GM12878 (cell line): ENCODE data around the gene VASH1. TPM values are rescaled to one million over a fixed set of nuclear protein-coding genes. Genes with fewer than 3 reads are reported as not detected.

Source experiments
- ATAC-seq: fragments of 200-7000 bp; cut with Tn5 transposase; 3 replicates; pipeline ENCODE4 v1.9.1; 2020; ENCODE audit warnings: mild to moderate bottlenecking, moderate library complexity
- BruUV-seq: library from RNA; stranded (reverse); fragments of 400-500 nt; replicated peaks from 2 replicates; lab custom pipeline; 2021; lab: Mats Ljungman, UMichigan
- CTCF ChIA-PET: fragments of 300-600 bp; sonication (Branson Sonifier 250); formaldehyde crosslinking; extraction: SDS; loops from one replicate; lab custom pipeline; 2021; ENCODE audit warnings: inconsistent platforms; lab: Yijun Ruan, JAX
- POLR2A ChIA-PET: fragments of 350-600 bp; formaldehyde crosslinking; extraction: SDS; loops from one replicate; lab custom pipeline; 2021; ENCODE audit warnings: inconsistent platforms; lab: Charles Lee
- RAD21 ChIA-PET: fragments of 300-600 bp; sonication (Branson Sonifier 250); formaldehyde crosslinking; loops from one replicate; lab custom pipeline; 2023; ENCODE audit warnings: antibody characterized with exemption; ENCODE audit not compliant: unreplicated experiment; lab: Charles Lee
- SMC1A ChIA-PET: fragments of 300-600 bp; sonication (Branson Sonifier 250); formaldehyde crosslinking; loops from one replicate; lab custom pipeline; 2023; ENCODE audit not compliant: unreplicated experiment, uncharacterized antibody; lab: Charles Lee
- DNase-seq: peaks from one replicate; pipeline ENCODE4 v3.0.0-alpha.2; 2011; ENCODE audit warnings: low read depth, low spot score
- FAIRE-seq: peaks from 3 replicates; lab custom pipeline; 2011; peaks lifted over from hg19 to GRCh38; lab: Jason Lieb, UNC
- H2AFZ ChIP-seq: 2 replicates; pipeline ENCODE4 v1.6.0; 2011; ENCODE audit warnings: low read depth, low read length, control low read depth; ENCODE audit not compliant: control insufficient read depth
- H3K27ac ChIP-seq: 2 replicates; pipeline ENCODE4 v1.5.1; 2011; ENCODE audit warnings: control low read depth; ENCODE audit not compliant: control insufficient read depth, insufficient read depth
- H3K27me3 ChIP-seq, 2 experiments: replicated peaks in 1 of 2; 2 replicates each; pipeline versions ENCODE4 v1.6.0 to v1.6.1; 2011; ENCODE audit warnings: low read length in 1 of 2; ENCODE audit not compliant: control insufficient read depth in 2 of 2, insufficient read depth in 2 of 2
- H3K36me3 ChIP-seq, 2 experiments: 2 replicates each; pipeline ENCODE4 v1.5.1; 2011; ENCODE audit warnings: low read length in 1 of 2; ENCODE audit not compliant: control insufficient read depth in 2 of 2, insufficient read depth in 2 of 2
- H3K4me1 ChIP-seq: 2 replicates; pipeline ENCODE4 v1.6.1; 2011; ENCODE audit warnings: mild to moderate bottlenecking, low read length, moderate library complexity, mixed read lengths; ENCODE audit not compliant: control insufficient read depth, insufficient read depth
- H3K4me2 ChIP-seq: 2 replicates; pipeline ENCODE4 v1.6.0; 2011; ENCODE audit warnings: control low read depth; ENCODE audit not compliant: control insufficient read depth, insufficient read depth
- H3K4me3 ChIP-seq: fragments of 200-600 bp; sonication (generic); 2 replicates; pipeline ENCODE4 v1.5.1; 2016
- H3K79me2 ChIP-seq: 2 replicates; pipeline ENCODE4 v1.6.0; 2011; ENCODE audit warnings: low read length; ENCODE audit not compliant: control insufficient read depth, insufficient read depth
- H3K9ac ChIP-seq: 2 replicates; pipeline ENCODE4 v1.8.0; 2011; ENCODE audit warnings: low read length, control low read depth, mixed read lengths; ENCODE audit not compliant: control insufficient read depth, insufficient read depth
- H3K9me3 ChIP-seq: replicated peaks from 3 replicates; pipeline ENCODE4 v1.5.1; 2011; ENCODE audit warnings: mild to moderate bottlenecking, low read length; ENCODE audit not compliant: control insufficient read depth, insufficient read depth
- H4K20me1 ChIP-seq: 2 replicates; pipeline ENCODE4 v1.6.0; 2011; ENCODE audit not compliant: control insufficient read depth, insufficient read depth
- CTCF ChIP-seq, 3 experiments: IDR thresholded peaks in 2 of 3; conservative IDR thresholded peaks in 1 of 3; 2 replicates each; pipeline ENCODE4 v1.5.1; 2011; ENCODE audit warnings: low read depth in 3 of 3, low read length in 3 of 3, mild to moderate bottlenecking in 3 of 3, control low read depth in 2 of 3, moderate library complexity in 2 of 3, inconsistent platforms in 1 of 3, mixed read lengths in 1 of 3; ENCODE audit not compliant: control insufficient read depth in 2 of 3, insufficient read depth in 1 of 3; ENCODE audit errors: extremely low read depth in 1 of 3
- EED ChIP-seq: sonication (generic); IDR thresholded peaks from 2 replicates; pipeline ENCODE4 v1.6.1; 2016; ENCODE audit warnings: antibody characterized with exemption, low read depth
- POLR2A ChIP-seq: IDR thresholded peaks from 2 replicates; pipeline ENCODE4 v1.6.1; 2011; ENCODE audit warnings: low read depth, mild to moderate bottlenecking, low read length
- WGBS: methylation state at CpG from one replicate; pipeline ENCODE4 v1.1.6; 2016; ENCODE audit warnings: low lambda C conversion rate; ENCODE audit not compliant: insufficient replicate concordance, insufficient coverage; ENCODE audit errors: missing lambda C conversion rate; 5-methylcytosine and 5-hydroxymethylcytosine counted together
- in situ Hi-C: fragments of 300-500 bp; cut with MboI; formaldehyde crosslinking; loops from 9 replicates; pipeline ENCODE4 v1.14.3; 2018; ENCODE audit warnings: mixed read lengths
- intact Hi-C: fragments of 100-400 bp; cut with micrococcal nuclease; formaldehyde crosslinking; loops from one replicate; pipeline ENCODE4 v1.14.2; 2022; ENCODE audit not compliant: unreplicated experiment
- polyA plus RNA-seq, 11 experiments: library from polyadenylated mRNA; depleted of rRNA in 4 of 11; unstranded in 6 of 11; stranded (reverse) in 5 of 11; fragments of >200 nt; fragmentation: Nextera tagmentation in 4 of 11; fragmentation: Illumina TruSeq in 1 of 11; extraction: Ambion mirVana in 4 of 11; extraction: Trizol in 1 of 11; gene quantifications; 1 replicate in 1 of 11; 2 replicates in 10 of 11; pipeline versions ENCODE4 v1.2.1 to v1.2.3, GENCODE V29; 2011 to 2016; ENCODE audit warnings: inconsistent platforms in 2 of 11, missing spikeins in 2 of 11, low read depth in 1 of 11
- total RNA-seq, 4 experiments: library from RNA; depleted of rRNA in 3 of 4; stranded (reverse); fragments of >200 nt in 3 of 4; fragmentation: Illumina TruSeq in 1 of 4; extraction: Trizol in 1 of 4; gene quantifications; 2 replicates each; pipeline versions ENCODE4 v1.2.1 to v1.2.3, GENCODE V29; 2013 to 2021

The VASH1 gene
- total and polyA plus RNA-seq, 10 of the 15 experiments (the other 5 are each of a cell fraction or from before 2014, with no cell fraction given), result 0.06 to 2.3 (median 0.53) TPM

GRCh38 chr14:76776428-76777251 lies 15.4 kb downstream of the VASH1 start:
- BruUV-seq, result no TSS peak
- RAD21 ChIA-PET, result no interaction called here
- no peak overlapping the region for H3K27ac ChIP-seq
- 67% methylated on average over 7 of the region's 10 CpGs for WGBS
- intact Hi-C loops, result no loop called here
- no peaks in the 10 kb centered on the region for H3K27me3 ChIP-seq
- H2AFZ ChIP-seq, result no peak overlapping the region
- TF ChIP-seq EED (no peak), CTCF (IDR thresholded peaks at IDR 0.05 in 2 of 3, conservative IDR thresholded peaks at IDR 0.05 in 1 of 3; ENCODE audit: control insufficient read depth in 2 of 3, extremely low read depth in 1 of 3, insufficient read depth in 1 of 3, low read depth in 3 of 3, low read length in 3 of 3) (0 out of 6 replicates have a peak, but pooled peaks of 1 of the 3 experiments have one; percentile 4), POLR2A (peak; percentile 21; the same call in 1 of the 2 replicates)
- TF ChIP-seq, all 136 proteins: peak for 2
- ATAC-seq (peak; percentile 46), DNase-seq (no peak), FAIRE-seq (no peak)
- in situ Hi-C loops, result no loop called here
- Histone ChIP-seq H3K9me3 (no peaks in the 10 kb centered on the region), H3K79me2 (no peaks in the 10 kb centered on the region), H3K4me3 (no peak overlapping the region), H4K20me1 (no peaks in the 10 kb centered on the region; the same call in 1 of the 2 replicates), H3K36me3 (no peaks in the 10 kb centered on the region; a peak in 1 of 4 replicates), H3K4me1 (no peaks in the 10 kb centered on the region; the same call in 1 of the 2 replicates), H3K4me2 (no peak overlapping the region), H3K9ac (no peak overlapping the region)
- ChIA-PET POLR2A (no interaction called here), CTCF (interaction anchor here (0.7 to 1.4 kb wide), 5 partner anchors 8 to 375 kb away, joined by 3 to 5 read pairs (median 4); no protein-coding TSS in a partner anchor), SMC1A (interaction anchor here (0.9 kb wide), 1 partner anchor 70 kb away, joined by 3 read pairs; no protein-coding TSS in a partner anchor)
